Stimulated activated CD8-positive, alpha-beta memory T cell treated with anti-CD3 and anti-CD28 coated beads, Interleukin-7, amount 100 ng/mL, for 24 hours (primary cell): ENCODE data around the gene ARL5A.

Experiments
- DNase-seq: peaks from one replicate; pipeline ENCODE4 v3.0.0-alpha.2; 2020; ENCODE audit warnings: low read depth

Gene ARL5A

DNA sequence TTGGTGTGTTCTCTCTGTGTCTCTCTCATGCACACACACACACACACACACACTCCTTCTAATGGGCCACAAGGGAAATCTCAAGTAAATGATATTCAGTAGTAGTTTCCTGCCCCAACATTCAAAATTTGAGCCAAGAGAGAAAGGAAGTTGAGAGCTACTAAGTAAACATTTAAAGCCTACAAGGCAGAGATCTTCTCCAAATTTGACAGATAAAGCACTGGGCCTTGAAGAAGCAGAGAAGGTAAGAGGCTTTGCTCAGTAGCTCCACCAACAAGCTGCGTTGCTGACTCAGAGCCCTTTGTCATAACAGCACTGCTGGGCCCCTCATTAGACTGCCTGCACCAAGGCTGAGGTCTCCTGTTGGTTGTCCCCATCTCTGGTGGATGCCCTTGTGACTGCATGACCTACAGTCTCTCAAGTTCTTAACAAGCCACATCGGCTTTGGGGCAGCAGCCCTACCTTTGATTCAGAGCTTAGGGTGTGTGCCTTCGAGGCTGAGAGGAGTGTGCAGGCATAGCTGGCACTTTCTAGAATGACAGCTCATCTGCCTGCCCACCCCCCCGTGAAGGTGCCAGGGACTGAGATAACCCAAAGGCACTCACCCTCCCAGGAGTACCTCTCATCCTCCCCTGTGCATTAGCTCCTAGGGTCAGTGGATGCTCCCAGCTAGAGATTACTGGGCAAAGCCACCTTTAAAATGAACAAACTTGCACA, 61.6 kb downstream of the ARL5A start:
- DNase-seq, result no peak

DNA sequence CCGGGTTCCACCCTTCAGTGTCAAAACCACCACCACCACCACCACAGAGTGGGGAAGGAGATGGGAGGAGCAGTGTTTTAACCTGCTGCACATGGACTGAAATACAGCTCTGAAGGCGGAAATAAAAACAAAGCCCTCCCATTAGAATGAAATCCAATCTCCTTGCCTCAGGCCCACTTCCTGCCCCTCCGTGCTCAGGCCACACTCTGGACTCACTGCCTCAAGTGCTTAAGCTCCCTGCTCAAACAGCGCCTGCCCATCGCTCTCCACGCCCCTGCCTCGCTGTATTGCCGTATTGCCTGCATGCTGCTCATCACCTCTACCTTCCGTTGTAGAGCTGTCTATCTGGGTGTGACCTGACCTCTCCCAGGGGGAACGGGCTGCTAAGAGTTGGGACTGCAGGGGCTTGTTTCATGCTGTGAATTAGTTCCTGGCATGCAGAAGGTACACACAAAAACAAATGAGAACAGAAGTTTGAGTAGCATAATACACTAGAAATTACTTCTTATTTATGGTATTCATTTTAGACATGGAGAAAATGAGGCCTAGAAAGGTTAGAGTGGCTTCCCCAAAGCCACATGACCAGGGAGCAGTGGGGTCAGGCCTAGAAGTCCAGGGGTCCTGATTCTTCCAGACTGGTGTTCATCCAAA, 62.3 kb downstream of the ARL5A start:
- no peak for DNase-seq

DNA sequence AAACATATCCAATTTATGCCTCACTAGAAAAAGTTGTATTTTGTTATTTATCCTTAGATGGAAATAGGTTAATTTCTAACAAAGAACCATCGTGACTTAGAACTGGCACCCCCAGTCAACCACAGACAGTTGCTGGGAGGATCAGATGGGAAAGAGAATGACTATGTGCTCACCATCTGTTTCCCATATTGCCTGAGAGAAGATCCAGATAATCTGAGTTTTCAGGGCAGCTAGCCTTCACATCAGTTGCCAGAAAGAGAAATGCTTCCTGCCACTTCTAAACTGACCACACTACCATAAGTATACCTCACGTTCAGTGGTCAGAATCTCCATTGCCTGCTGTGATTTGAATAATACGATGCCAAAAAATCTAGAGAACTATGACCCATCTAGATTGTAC, 65.5 kb downstream of the ARL5A start:
- DNase-seq, result no peak

DNA sequence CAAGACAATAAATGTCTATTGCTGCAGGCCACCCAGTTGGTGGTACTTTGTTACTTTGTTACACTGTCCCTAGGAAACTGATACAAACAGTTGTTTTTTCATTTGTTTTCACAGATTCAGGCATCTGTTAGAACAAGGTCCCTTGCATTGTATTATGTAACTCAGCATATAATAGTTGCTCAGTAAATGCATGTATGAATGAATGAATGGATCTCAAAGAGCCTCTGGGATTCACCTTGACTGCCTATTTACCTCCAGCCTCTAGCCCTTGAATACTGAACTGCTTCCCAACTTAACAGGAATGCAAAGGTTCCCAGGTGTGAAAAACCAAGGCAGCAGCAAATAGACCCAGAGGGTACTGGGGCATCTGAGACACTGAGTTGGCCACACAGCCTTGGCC, 66.5 kb downstream of the ARL5A start:
- DNase-seq, result no peak

DNA sequence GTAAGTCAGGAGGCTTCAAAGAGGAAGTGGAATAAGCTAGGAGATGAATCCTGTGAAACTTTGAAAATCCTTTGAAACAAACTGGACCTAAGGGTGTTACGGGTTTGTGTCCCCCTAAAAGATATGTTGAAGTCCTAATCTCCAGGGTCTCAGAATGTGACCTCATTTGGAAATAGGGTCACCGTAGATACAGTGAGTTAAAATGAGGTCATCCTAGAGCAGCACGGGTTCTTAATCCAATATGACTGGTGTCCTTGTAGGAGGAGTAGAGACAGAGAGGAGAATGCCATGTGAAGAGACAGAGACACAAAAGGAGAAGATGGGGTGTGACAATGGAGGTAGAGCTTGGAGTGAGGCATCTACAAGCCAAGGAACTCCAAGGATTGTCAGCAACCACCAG, 67.0 kb downstream of the ARL5A start:
- no peak for DNase-seq

DNA sequence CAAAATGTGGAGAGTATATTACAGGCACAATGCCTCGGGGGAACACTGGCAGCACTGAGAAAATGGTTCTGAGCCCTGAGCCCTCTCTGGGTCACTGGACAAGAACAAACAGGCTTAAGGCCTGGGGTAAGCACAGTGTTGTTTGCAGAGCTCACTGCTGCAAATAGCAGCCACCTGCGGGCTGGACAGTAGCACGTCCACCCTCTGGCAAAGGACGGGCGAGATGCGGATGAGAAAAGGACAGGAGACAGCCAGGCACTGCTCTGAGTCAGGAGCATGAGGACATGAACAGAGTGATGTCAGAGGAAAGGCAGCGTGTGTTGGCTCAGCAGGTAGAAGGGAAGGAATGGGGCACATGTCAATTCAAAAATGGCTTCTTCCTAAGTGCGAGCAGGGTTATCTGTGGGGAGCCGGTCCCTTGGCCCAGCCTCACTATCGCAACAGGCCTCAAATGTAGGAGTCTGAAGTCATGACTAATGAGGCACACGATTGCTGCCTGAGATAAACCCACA, 68.0 kb downstream of the ARL5A start:
- no peak for DNase-seq

DNA sequence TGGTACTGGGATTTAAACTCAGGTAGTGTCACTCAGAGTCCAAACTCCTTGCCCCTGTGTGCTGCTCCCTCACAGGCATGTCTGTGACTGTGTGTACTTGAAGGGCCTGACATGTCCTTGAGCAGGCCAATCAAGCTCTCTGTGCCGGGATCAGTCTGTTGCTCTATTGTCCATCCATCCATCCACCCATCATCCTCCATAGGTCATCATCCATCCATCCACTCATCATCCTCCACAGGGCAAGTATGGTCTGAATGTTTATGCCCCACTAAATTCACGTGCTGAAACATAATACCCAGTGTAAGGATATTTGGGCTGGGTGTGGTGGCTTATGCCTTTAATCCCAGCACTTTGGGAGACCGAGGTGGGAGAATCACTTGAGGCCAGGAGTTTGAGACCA, 69.5 kb downstream of the ARL5A start:
- DNase-seq, result no peak

DNA sequence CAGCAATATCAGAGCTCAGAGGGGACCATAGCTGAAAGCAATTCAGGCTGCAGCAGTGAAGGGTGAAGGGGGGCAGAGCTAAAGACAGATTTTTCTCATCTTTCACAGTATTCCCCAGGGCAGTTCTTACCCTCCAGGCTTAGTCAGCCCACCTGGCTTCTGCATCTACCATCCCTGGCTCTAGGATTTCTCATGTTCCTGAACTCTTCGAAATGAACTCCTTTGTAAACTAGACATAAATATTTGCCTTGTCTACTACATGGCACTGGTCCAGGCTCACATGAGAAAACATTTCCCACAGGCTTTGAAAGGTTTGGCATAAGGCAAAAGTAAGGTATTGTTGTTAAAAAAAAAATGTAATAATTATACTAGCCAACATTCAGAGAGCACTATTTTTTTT, 70.4 kb downstream of the ARL5A start:
- DNase-seq, result no peak

DNA sequence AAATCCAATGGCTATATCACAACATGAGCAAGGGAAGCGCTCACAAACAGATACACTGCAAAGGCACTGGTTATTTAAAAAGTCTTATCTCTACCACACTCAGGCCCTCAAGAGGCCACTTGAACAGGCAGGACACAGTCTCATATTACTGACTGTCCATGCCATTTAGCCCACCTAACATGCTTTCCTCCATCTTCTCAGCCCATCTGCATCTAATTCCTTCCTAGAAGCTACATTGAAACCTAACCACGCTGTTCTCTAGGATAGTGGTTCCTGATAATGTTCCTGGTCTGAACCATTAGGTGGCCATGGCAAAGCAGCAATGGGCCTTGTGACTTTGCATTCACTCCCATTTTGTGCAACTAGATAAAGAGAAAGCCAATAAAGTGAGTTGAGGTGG, 71.4 kb downstream of the ARL5A start:
- no peak for DNase-seq

DNA sequence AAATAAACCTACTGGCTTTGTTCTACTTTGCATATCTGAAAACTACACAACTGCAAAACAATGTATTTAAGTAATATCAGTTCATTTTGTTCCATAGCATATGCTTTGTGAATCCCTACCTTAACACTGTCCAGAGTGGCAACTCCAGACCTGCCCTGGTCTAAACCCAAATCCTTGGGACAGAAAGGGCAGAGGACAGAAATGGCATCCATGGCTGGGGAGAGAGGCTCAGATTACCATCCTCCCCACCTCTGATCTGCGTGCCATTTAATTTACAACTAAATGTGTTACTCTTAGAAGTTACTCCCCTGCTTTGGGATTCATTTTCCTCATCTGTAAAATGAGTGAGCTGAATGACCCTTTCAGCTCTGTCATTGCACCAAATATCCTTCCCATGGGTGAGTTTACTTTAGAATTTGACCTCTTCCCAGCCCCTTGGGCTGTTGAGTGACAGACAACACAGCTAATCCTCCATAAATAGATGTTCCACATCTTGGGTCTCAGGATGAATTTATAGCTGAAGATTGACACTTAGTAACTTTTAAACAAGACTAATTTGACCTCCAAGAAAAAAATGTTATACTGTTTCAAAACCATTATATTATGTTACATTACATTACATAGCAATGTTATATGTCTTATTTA, 73.8 kb downstream of the ARL5A start:
- no peak for DNase-seq

DNA sequence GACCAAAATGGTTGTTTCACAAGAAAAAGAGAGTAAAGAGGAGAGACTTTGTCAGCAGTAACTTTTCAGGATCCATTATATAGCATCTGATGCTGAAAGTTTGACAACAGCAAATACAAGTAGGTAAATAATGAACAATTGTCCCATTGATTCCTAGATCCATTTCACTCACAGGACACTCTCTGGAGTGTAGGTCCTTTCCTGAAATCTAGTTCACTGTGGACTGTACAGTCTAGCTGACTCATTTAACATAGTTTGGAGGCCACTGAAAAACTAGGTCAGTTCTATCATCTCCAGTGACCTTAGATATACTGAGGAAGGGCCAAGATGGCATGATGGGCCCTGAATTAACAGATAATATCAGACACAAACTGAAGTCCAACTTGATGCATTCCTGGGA, 74.7 kb downstream of the ARL5A start:
- no peak for DNase-seq
